GM12892 (cell line): ENCODE measurements around the gene ITPRIPL2.

ENCODE experiments used
- POLR2A ChIP-seq: IDR thresholded peaks from 2 replicates; pipeline ENCODE4 v1.6.1; 2011; ENCODE audit warnings: low read depth, low read length, control low read depth
- POLR2AphosphoS5 ChIP-seq: IDR thresholded peaks from 2 replicates; pipeline ENCODE4 v1.6.1; 2011; ENCODE audit warnings: low read depth, low read length, control low read depth
- TAF1 ChIP-seq: IDR thresholded peaks from 2 replicates; pipeline ENCODE4 v1.6.1; 2011; ENCODE audit warnings: low read depth, mild to moderate bottlenecking, control low read depth, low read length, borderline replicate concordance

DNA sequence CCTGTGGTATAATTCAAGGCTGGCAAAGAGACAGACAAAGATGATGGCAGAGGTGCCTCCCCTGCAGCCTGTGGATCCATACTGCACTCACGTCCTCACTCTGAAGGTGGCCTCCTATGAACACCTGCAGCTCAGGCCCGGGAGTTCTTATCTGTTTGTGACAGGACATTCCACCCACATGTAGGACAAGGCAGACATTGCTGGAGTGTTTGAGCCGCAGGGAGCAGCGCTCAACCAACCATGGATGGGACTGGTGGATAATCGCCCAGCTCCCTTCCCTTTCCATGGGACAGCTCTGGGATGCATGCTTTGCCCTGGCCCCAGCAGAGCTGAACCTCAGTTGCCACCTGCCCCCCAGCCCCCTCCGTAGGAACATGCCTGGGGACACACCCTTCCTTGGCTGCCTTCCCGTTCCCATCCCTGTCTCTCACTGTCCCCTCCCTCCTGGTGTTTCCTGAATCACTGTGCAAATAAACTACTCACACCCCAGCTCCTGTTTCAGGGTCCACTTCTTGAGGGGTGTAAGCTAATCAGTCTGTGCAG, 22.2 kb downstream of the ITPRIPL2 start:
- no peak for TF ChIP-seq POLR2A
- TF ChIP-seq POLR2AphosphoS5, result no peak
- no peak for TF ChIP-seq TAF1
